Osteocyte (in vitro differentiated cells): Measurements from ENCODE around the gene ALKBH7. TPM values are rescaled to one million over a fixed set of nuclear protein-coding genes. Genes with fewer than 3 reads are reported as not detected.

ENCODE experiments used
- DNase-seq: peaks from one replicate; pipeline ENCODE4 v3.0.0; 2021; ENCODE audit warnings: mixed read lengths; ENCODE audit not compliant: unreplicated experiment; ENCODE audit errors: extremely low spot score
- H3K27ac Mint-ChIP-seq: one replicate; pipeline ENCODE4 v1.8.0; 2021; ENCODE audit warnings: mild to moderate bottlenecking, mixed read lengths; ENCODE audit not compliant: unreplicated experiment
- H3K27me3 Mint-ChIP-seq: one replicate; pipeline ENCODE4 v1.8.0; 2021; ENCODE audit warnings: mixed read lengths; ENCODE audit not compliant: unreplicated experiment
- H3K36me3 Mint-ChIP-seq: one replicate; pipeline ENCODE4 v1.8.0; 2021; ENCODE audit warnings: mixed read lengths; ENCODE audit not compliant: unreplicated experiment
- H3K4me1 Mint-ChIP-seq: one replicate; pipeline ENCODE4 v1.8.0; 2021; ENCODE audit warnings: mixed read lengths; ENCODE audit not compliant: unreplicated experiment
- H3K4me3 Mint-ChIP-seq: one replicate; pipeline ENCODE4 v1.8.0; 2021; ENCODE audit warnings: mild to moderate bottlenecking, moderate library complexity, mixed read lengths; ENCODE audit not compliant: unreplicated experiment
- H3K9me3 Mint-ChIP-seq: one replicate; pipeline ENCODE4 v1.8.0; 2021; ENCODE audit warnings: mixed read lengths; ENCODE audit not compliant: unreplicated experiment
- total RNA-seq: library from RNA; stranded (reverse); gene quantifications from 2 replicates; pipeline ENCODE4 v1.2.1, GENCODE V29; 2021
- TF ChIP-seq, protein P1 (sequence below): fragments of 200-600 bp; sonication (generic); IDR thresholded peaks from 2 replicates; pipeline ENCODE4 v1.5.0; 2021; ENCODE audit warnings: antibody characterized with exemption, mild to moderate bottlenecking, moderate library complexity

ALKBH7 gene
- total RNA-seq, 1 donor from 2014 or later = 63.0 TPM

DNA sequence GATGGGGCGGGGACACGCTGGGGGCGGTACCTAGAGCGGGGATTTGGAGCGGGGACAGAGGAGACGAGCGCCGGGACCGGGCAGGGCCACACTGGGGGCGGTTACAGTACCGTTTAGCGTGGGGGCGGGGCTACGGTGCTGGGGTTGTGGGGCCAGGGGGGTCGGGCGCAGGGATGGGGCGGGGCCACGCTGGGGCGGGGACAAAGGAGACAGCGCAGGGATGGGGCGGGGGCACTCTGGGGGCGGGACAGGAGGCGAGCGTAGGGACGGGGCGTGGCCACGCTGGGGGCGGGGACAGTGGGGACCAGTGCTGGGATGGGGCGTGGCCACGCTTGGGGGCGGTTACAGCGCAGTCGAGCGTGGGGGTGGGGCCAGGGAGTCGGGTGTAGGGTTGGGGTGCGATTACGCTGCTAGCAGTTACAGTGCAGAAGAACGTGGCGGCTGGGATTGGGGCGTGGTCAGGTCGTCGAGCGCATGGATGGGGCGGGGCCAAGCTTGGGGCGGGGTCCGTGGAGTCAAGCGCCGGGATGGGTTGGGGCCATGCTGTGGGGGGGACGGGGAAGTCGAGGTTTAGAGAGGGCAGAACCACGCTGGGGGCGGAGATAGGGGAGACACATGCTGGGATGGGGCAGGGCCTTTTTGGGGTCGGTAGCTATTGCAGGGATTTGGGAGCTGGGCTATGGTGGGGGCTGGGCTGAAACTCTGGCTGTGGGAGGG is 660 bp downstream of the ALKBH7 start:
- Mint-ChIP-seq H3K27ac (peak overlapping the region; percentile 96), H3K4me3 (peak overlapping the region; percentile 84), H3K36me3 (peaks cover 5% of the 10 kb centered on the region), H3K27me3 (no peaks in the 10 kb centered on the region), H3K4me1 (peaks cover 15% of the 10 kb centered on the region), H3K9me3 (no peaks in the 10 kb centered on the region)
- peak; percentile 100 for DNase-seq
- TF ChIP-seq, protein P1, sequence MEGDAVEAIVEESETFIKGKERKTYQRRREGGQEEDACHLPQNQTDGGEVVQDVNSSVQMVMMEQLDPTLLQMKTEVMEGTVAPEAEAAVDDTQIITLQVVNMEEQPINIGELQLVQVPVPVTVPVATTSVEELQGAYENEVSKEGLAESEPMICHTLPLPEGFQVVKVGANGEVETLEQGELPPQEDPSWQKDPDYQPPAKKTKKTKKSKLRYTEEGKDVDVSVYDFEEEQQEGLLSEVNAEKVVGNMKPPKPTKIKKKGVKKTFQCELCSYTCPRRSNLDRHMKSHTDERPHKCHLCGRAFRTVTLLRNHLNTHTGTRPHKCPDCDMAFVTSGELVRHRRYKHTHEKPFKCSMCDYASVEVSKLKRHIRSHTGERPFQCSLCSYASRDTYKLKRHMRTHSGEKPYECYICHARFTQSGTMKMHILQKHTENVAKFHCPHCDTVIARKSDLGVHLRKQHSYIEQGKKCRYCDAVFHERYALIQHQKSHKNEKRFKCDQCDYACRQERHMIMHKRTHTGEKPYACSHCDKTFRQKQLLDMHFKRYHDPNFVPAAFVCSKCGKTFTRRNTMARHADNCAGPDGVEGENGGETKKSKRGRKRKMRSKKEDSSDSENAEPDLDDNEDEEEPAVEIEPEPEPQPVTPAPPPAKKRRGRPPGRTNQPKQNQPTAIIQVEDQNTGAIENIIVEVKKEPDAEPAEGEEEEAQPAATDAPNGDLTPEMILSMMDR = no peak

DNA sequence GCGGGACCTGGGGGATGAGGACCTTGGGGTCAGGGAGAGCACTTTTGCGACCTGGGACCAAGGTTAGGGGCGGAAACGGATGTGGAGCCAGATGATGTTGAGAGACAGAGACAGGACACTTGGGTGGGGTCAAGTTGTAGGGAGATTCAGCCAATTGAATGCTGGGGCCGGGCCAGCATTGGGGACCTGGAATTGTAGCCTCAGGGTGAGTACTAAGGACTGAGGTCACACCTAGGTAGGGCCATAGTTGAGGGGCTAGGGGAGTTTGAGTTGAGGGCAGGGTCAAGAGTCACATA is 1.2 kb downstream of the ALKBH7 start:
- H3K27ac Mint-ChIP-seq = peak overlapping the region; percentile 82
- DNase-seq = no peak
- peaks cover 19% of the 10 kb centered on the region for H3K4me1 Mint-ChIP-seq
- H3K27me3 Mint-ChIP-seq = no peaks in the 10 kb centered on the region
- TF ChIP-seq, protein P1 = no peak
- peak overlapping the region; percentile 76 for H3K4me3 Mint-ChIP-seq
- H3K9me3 Mint-ChIP-seq = no peaks in the 10 kb centered on the region
- H3K36me3 Mint-ChIP-seq = peaks cover 3% of the 10 kb centered on the region

DNA sequence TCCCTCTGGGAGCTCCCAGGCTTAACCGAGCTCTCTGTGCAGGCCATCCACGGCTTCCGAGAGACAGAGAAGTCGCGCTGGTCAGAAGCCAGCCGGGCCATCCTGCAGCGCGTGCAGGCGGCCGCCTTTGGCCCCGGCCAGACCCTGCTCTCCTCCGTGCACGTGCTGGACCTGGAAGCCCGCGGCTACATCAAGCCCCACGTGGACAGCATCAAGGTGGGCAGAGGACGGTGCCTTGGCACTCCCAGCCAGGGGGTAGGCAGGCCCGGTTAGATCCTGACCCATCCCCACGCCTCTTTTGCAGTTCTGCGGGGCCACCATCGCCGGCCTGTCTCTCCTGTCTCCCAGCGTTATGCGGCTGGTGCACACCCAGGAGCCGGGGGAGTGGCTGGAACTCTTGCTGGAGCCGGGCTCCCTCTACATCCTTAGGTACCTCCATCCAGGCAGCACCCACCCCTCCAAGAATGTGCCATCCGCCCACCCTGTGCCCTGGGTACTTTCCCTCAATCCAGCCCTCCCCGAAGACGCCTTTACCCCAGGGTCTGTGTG is 1.6 kb downstream of the ALKBH7 start:
- Mint-ChIP-seq H3K4me3 (peak overlapping the region; percentile 76), H3K36me3 (peaks cover 2% of the 10 kb centered on the region), H3K4me1 (peaks cover 19% of the 10 kb centered on the region), H3K27ac (no peak overlapping the region), H3K9me3 (no peaks in the 10 kb centered on the region), H3K27me3 (no peaks in the 10 kb centered on the region)
- no peak for DNase-seq
- TF ChIP-seq, protein P1 = no peak

DNA sequence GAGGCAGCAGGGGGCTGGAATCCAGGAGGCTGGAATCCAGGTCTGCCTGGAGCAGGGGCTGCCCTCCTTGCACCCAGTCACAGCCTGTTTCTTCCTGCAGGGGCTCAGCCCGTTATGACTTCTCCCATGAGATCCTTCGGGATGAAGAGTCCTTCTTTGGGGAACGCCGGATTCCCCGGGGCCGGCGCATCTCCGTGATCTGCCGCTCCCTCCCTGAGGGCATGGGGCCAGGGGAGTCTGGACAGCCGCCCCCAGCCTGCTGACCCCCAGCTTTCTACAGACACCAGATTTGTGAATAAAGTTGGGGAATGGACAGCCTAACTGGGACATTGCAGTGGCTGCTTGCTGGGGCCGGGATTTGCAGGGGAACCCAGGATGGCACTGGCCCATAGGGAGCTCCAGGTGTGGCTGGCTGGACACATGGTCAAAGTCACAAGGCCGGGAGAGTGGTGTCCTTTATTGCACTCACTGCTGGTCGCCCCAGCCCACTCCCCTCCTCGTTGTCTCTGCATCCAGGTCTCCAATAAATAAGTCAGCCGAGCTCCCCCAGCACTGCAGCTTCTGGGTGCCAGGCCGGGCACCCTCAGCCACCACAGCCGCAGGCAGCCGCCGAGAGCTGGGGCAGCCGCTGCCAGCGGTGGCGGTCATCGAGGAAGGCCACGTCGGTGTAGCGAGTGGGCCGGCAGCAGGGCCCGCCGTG is 2.3 kb downstream of the ALKBH7 start:
- Mint-ChIP-seq H3K27me3 (no peaks in the 10 kb centered on the region), H3K4me1 (peaks cover 19% of the 10 kb centered on the region), H3K36me3 (peaks cover 6% of the 10 kb centered on the region), H3K4me3 (no peak overlapping the region), H3K9me3 (no peaks in the 10 kb centered on the region), H3K27ac (no peak overlapping the region)
- DNase-seq = no peak
- TF ChIP-seq, protein P1 = no peak

DNA sequence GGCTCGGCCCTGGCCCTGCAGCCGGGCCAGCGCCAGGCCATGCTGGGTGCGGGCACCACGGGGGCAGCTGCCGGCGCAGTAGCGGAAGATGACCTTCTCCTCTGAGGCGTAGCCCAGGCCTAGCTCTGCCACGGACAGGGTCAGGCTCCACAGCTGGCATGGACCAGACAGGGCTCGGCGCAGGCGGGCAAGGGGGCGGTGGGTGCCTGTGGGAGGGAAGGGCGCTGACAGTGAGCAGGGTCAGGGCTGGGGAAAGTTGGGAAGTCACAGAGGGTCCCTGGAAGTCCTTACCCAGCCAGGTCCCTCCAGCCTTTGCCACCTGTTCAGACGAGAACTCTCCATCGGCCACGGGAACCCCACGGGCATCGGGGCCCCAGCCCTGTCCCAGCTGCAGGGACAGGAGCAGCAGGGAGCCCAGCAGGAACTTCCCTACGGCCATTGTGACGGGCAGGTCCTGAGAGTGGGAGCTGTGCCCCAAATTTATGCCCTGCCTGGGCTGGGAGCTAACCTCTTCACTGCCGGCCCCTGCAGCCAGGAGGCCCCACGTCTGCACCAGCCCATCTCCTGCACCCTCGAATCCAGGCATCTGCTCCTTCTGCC is 2.9 kb downstream of the ALKBH7 start, which contains the start of gene PSPN:
PSPN (minus strand) TSS at position 523 of the 600 bp plus-strand sequence; CDS start at position 439, 84 bp downstream.
- Mint-ChIP-seq H3K27ac (no peak within 1 kb of the TSS), H3K27me3 (no peaks in the 10 kb centered on the region), H3K36me3 (peaks cover 12% of the 10 kb centered on the region), H3K4me1 (peaks cover 19% of the 10 kb centered on the region), H3K9me3 (no peaks in the 10 kb centered on the region), H3K4me3 (no peak within 1 kb of the TSS)
- no peak for DNase-seq
- TF ChIP-seq, protein P1 = no peak
